ENCODE data around the gene COL17A1. TPM values are rescaled to one million over a fixed set of nuclear protein-coding genes. Genes with fewer than 3 reads are reported as not detected.

Gene COL17A1
- total and polyA plus RNA-seq, 9 of the 15 experiments (the other 6 are each of a cell fraction or from before 2014, with no cell fraction given) = not detected

DNA sequence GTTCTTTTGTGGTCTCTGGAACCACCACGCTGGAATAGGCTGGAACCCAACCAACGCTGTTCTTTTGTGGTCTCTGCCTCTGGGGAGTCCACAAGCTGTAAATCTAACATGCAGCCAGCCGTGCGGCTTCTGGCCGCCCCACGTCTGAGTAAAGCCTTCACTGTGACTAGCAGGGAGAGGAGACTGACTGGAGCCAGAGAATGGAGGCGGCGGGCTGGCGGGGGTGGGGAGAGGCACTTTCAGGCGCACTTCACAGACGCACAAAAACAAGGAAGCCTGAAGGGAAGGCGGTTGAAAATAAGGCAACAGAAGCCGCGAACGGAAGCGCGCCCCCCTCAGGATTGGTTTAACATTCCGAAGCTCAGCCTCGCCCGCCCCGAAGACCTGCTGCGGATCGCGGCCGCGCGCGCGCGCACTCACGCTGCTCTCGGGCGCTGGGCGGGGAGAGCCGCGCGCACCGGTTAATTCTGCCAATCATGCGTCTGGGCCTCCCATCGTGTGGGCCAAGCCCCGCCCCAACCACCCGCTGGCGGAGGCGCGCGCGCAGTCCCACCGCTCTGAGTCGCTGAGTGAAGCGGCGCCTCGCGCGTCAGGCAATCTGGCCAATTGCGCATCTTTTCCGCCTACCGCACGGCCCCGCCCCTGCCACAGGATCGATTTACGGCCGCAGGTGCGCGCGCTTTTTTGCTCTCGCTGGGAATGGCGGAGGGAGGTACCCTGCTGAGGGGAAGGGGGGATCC lies 36.0 kb upstream of the COL17A1 start, which contains the start of gene SFR1 (continued):
- TF ChIP-seq ZNF57 (CRISPR knock-in tag; IDR thresholded peaks at IDR 0.05) = no peak
- no peak for TF ChIP-seq PTTG1 (tag; IDR thresholded peaks at IDR 0.05; ENCODE audit: low read depth)
- TF ChIP-seq ZZZ3 (IDR thresholded peaks at IDR 0.05) = no peak
- TF ChIP-seq MCM3 (IDR thresholded peaks at IDR 0.05) = no peak
- peak; percentile 76; the same call in 1 of the 2 replicates for TF ChIP-seq ZNF589 (CRISPR knock-in tag; IDR thresholded peaks at IDR 0.05; ENCODE audit: low read depth)
- TF ChIP-seq, protein P1, sequence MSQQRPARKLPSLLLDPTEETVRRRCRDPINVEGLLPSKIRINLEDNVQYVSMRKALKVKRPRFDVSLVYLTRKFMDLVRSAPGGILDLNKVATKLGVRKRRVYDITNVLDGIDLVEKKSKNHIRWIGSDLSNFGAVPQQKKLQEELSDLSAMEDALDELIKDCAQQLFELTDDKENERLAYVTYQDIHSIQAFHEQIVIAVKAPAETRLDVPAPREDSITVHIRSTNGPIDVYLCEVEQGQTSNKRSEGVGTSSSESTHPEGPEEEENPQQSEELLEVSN (IDR thresholded peaks at IDR 0.05; ENCODE audit: borderline replicate concordance in 1 of 2, extremely low read depth in 1 of 2, insufficient read depth in 1 of 2, insufficient read length in 1 of 2, low read depth in 1 of 2, low read length in 1 of 2, poor library complexity in 1 of 2, severe bottlenecking in 1 of 2) = peak; percentile 25 to 33
- 0 out of 2 replicates have a peak, but pooled peaks have one; percentile 38 for TF ChIP-seq BCOR (IDR thresholded peaks at IDR 0.05)
- no peak for TF ChIP-seq FOSL1 (tag; conservative IDR thresholded peaks at IDR 0.05)
- no peak for TF ChIP-seq SAP30 (IDR thresholded peaks at IDR 0.05; ENCODE audit: borderline replicate concordance, insufficient read depth, low read depth, low read length, poor library complexity, severe bottlenecking)
- TF ChIP-seq, protein P2, sequence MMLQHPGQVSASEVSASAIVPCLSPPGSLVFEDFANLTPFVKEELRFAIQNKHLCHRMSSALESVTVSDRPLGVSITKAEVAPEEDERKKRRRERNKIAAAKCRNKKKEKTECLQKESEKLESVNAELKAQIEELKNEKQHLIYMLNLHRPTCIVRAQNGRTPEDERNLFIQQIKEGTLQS (IDR thresholded peaks at IDR 0.05) = no peak
- TF ChIP-seq, protein P2 (CRISPR knock-in tag; conservative IDR thresholded peaks at IDR 0.05) = 0 out of 2 replicates have a peak, but pooled peaks have one; percentile 22
- TF ChIP-seq ZNF830 (CRISPR knock-in tag; IDR thresholded peaks at IDR 0.05) = no peak
- TF ChIP-seq KDM1A (IDR thresholded peaks at IDR 0.05) = no peak
- peak; percentile 53; the same call in 1 of the 2 replicates for TF ChIP-seq PML (IDR thresholded peaks at IDR 0.05; ENCODE audit: low read length)
- TF ChIP-seq GABPA (tag; conservative IDR thresholded peaks at IDR 0.05; ENCODE audit: low read depth) = 0 out of 2 replicates have a peak, but pooled peaks have one; percentile 42
- TF ChIP-seq, protein P3, sequence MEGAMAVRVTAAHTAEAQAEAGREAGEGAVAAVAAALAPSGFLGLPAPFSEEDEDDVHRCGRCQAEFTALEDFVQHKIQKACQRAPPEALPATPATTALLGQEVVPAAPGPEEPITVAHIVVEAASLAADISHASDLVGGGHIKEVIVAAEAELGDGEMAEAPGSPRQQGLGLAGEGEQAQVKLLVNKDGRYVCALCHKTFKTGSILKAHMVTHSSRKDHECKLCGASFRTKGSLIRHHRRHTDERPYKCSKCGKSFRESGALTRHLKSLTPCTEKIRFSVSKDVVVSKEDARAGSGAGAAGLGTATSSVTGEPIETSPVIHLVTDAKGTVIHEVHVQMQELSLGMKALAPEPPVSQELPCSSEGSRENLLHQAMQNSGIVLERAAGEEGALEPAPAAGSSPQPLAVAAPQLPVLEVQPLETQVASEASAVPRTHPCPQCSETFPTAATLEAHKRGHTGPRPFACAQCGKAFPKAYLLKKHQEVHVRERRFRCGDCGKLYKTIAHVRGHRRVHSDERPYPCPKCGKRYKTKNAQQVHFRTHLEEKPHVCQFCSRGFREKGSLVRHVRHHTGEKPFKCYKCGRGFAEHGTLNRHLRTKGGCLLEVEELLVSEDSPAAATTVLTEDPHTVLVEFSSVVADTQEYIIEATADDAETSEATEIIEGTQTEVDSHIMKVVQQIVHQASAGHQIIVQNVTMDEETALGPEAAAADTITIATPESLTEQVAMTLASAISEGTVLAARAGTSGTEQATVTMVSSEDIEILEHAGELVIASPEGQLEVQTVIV (CRISPR knock-in tag; IDR thresholded peaks at IDR 0.05; ENCODE audit: borderline replicate concordance) = peak; percentile 92
- TF ChIP-seq HMG20A (CRISPR knock-in tag; conservative IDR thresholded peaks at IDR 0.05) = no peak
- peak; percentile 89 for TF ChIP-seq LCOR (CRISPR knock-in tag; IDR thresholded peaks at IDR 0.05)
- TF ChIP-seq ETV5 (CRISPR knock-in tag; IDR thresholded peaks at IDR 0.05; ENCODE audit: low read depth) = 0 out of 2 replicates have a peak, but pooled peaks have one; percentile 54
